DMS153 (cell line): ENCODE measurements around the gene DNAL1.

Experiments used
- DNase-seq: peaks from one replicate; lab custom pipeline; 2025; lab: John Stamatoyannopoulos, UW

DNAL1 gene

DNA sequence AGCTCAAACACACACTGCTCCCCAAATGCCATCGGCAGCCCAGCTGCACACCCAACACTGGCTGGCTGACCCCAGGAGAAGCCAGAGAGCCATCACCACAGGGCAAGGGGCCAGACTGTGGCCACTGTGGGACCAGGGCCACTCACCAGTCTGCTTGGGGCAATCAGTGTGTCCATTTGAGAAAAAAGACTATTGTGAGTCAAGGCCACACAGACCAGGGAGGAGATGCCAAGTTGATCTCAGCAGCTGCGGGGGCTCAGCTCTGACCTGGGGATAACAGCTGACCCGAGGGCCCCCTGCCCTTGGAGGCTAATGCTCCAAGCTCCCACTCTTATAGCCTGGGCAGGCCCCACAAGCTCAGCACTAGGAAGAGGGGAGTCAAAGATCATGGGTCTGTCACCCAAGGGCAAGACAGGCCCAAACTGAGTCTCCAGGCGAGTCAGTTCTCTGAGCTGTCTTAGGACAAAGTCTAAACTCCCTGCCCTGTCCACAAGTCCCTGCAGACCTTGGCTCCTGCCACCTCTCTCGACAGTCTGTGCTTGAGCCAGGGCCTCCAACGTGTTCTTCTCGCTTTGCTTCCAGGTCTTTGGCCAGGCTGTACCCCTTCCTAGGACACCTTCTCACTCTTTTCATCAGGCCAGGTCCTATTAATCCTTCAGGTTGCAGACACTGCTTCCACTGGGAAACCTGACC is 99.5 kb downstream of the DNAL1 start:
- DNase-seq, result no peak

DNA sequence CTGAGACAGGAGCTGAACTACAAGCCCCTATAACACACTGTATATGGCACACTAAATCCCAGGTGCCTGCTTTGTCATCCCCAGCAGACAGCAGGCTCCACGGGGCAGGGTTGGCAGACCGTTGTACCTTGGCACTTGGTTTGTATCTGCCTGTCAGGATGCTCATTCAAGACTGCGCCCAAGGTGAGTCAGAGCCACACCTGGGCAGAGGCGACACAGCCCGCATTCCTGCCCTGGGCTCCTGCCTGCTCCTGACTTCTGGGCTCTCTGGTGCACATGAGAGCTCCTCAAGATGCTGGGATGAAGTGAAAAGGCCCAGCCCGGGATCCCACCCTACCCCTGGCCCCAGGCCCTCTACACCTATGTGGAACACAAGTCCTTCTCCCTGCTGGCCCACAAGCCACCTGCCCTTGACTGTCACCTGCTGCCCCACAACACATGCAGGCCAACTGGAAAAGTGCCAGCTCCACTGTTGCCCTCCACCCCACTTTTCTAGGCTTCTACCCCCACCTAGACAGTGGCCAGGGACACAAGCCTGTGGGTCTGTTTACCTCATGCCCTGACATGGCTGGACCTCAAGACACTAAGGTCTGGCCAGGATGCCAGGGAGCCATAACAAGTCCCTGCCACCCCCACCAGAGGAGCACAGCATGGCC is 100.2 kb downstream of the DNAL1 start:
- DNase-seq, result no peak

DNA sequence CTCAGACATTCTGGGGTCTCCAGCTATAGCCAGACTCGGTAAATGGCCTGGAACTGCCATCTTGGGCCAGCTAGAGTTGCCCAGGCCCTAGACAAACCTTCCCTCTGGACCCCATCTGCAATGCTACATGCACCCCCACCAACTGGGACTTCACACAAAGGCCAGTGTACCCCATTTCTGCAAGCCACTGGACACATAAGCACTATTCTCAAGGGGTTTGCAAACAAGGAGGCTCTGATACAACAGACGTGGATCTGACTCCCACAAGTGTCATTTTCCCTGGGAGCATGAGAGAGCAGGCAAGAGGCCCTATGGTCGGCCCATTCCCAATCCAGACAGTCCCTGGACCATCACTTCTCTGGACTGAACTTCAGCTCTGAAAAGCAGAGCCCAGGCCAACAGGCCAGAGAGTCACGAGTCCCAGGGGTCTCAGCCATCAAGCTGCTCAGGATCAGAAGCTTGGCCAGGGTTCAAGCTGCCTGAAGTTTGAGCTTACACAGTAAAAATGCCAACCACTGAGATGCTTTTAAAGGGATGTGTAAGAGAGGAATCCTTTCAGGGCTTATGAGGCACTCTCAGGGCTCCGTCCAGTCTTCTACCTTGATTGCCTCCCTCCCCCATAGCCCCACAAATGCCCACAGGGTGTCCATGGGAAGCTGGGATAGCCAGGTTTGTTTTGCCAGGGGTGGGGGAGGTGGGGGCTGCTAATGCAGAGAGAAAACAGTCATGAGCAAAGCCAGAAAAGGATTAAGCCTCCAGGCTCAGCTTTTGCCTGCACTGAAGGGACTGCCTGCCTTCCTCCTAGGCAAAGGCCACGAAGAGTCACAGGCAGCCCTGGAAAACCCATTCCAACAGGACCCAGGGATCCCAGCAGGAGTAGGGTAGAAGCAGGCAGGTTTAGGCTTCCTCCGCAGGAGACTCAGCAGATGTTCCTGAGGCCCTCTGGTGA is 101.1 kb downstream of the DNAL1 start:
- DNase-seq, result no peak

DNA sequence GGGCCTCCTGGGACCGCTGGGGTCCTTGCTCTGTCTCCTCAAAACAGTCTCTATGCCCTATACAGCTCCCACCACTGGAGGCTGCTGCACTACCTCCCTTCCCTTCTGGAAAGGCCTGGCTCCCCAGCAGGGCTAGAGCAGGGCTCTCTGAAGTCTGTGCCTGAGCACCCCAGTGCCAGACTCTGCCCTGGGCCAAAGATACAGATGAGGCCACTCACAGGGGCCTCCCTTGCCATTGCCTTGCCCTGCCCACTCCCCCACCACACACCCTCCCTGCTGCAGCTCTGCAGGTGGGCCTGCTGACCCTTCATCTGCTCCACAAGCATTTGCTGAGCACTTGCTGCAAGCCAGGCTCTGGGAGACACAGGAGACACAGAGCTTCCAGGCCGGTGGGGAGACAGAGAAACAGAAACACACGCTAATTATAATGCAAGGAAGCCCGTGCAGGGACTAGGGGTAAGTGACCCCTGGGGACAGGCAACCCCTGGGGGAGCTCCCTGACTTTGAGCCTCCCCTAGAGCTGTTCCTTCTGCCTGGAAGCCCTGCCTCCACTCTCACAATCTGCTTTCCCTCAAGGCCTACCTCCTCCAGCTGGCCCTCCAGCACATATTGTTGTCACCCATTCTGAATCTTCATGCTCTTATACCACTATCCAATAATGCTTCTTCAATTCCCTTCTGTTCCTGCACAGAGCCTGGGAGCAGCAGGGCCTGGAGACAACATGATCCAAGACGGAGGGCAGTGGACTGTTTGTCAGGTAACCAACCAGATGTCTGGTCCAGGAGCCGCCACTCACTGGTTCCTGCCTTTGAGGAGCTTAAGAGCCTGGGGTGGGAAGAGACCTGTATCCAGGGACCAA is 102.0 kb downstream of the DNAL1 start:
- DNase-seq, result no peak

DNA sequence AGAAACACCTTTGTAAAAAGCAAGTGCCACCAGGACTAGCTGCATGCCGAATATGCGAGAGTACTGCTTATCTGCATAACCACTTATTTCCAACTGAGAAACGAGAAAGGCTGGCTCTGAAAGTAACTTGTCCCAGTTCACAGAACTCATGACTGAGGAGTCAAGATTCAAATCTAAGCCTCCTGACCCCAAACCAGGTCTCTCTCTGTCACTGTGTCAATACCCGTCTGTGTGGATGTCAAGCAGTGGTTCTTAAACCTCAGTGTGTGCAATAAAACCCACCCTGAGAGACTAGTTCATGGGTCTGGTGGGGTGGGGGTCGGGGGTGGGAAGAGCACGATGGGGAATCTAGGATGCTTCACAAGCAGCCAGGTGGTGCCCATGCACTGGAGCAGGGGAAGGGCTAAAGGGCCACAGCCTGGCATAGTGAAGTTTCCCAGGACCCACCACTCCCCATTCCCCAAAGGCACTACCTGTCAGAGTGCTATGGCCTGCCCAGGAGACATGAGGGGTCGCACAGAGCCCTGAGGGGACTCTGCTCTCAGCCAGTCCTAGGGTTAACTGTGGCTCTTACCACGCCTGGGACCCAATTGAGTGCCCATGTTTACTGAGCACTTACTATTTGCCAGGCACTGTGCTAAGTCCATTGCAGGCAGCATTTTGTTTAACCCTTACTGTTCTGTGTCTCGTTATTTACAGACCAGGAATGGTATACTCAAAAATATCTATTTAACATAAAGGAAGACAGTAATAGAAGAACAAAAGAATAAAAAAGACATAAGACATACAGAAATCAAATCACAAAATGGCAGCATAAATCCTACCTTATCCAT is 102.8 kb downstream of the DNAL1 start:
- DNase-seq, result no peak

DNA sequence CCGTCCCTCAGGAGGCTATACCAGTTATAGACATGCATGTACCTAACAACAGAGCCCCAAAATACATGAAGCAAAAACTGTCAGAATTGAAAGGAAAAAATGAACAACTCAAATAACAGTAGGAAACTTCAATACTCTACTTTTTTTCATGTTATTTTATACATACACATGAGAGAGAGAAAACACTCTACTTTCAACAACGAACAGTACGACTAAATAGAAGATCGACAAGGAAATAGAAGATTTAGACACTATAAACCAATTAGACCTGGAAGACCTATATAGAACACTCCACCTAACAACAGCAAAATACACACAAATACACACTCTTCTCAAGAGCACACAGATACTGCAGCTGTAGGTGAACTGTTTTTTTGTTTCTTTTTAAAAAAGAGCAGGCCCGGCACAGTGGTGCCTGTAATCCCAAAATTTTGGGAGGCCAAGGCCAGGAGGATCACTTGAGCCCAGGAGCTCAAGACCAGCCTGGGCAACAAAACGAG is 104.1 kb downstream of the DNAL1 start:
- no peak for DNase-seq

DNA sequence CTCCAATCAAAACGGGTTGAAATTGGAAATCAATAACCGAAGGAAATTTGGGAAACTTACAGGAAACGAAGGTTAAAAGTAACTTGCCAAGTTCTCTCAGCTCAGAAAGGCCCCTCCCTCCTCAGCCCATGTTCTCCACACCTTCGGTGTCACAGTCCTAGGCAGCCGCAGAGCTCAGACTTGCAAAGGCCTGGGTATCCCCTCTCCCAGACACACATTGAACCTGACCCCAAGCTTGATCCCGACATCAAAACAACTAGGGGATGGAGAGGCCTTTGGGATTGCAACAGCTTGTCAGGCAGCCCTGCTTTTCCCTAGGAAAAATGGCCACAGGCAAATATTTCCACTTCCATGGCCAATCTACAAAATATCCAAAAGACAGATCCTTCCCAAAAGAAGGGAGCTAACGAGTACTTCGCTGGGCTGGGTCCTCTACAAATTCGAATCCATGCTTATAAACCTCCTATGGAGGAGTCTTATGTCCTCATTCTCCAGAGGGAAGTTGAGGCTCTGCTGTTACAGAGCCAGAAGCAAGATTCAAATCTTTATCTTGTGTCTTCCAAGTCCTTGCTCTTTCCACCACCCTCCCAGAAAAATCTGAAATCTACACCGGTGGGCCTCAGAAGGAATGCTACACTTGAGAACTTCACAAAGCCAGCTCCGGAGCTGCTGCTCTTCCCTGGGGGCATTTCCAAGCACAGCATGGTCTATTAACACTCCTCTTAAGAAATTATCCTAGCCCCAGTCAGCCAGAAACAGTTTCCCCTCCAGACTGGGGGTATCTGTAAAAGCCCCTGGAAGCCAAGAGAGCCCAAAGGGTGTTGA is 105.1 kb downstream of the DNAL1 start:
- no peak for DNase-seq

DNA sequence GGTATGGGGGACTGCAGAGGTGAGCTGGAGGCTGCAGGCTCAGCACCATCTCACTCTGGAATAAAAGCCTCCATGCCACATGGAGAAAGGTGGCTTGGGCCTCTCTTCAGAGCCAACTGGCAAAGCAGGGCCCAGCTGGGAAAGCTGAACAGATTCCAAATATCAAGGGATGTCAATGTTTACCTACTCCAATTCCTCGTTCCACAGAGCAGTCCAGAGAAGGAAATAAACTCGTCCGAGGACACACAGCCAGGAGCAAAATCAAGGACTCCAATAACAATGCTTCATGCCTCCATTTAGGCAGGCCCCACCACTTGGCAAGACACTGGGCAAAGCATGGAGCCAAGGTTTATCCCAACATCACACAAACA is 105.7 kb downstream of the DNAL1 start:
- no peak for DNase-seq

DNA sequence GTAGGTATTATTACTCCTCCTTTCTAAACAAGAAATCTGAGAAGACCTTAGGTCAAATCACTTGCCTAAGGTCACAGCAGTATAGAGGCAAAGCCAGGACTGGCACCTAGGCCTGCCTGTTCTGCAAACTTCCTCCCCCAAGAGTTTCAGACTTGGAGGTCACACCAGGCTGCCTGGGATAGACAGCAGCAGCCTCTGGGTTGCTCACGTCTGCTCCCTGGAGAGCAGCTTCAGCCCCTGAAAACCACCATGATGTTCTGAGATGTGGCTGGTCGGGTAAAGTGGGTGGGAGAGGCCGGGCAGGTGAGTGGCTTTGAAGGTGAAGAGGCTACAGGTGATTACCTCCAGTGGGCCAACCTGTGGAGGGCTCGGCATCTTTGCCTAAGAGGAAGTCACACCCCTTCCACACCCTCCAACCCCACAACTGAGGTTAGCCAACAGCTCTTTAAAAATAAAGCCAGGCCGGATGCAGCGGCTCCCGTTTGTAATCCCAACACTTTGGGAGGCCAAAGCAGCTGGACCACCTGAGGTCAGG is 106.4 kb downstream of the DNAL1 start:
- no peak for DNase-seq

DNA sequence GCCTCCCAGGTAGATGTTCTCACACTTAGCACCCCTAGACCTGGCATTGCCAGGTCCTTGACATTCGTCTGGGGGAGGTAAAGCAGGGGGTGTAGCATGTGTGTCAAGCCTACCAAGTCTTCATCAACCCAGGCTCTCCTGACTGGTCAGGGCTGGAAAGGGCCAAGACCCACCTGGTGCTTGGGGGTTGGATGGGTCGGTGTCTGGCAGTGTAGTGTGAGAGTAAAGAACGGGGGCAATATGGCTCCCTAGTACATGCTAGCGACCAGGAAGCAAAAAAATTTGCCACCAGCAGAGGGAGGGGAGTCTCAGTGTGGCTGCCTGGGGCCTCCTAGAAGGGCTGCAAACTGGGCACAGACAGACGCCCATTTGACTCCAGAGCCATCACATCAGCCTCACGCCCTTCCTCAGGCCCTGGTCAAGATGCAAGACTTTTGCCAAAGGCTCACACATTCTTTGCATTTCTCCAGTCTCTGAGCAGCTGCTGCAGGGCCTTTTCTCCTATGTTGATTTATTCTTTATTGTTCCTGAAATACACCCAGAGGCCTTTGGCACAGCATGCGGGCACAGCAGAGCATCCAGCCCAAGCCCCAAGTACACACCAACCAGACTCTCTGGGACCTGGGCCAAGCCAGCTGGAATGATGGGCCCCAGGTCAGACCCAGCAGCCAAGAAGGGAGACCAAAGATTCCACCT is 107.7 kb downstream of the DNAL1 start:
- DNase-seq, result no peak
